GM06990 (cell line): ENCODE results near the gene XK.
"Not testable (repeated sequence)": the region's sequence is repeated elsewhere in the genome, so short reads cannot be mapped to it uniquely, and the experiment has no call there.

ENCODE experiments used
- DNase-seq: peaks from one replicate; pipeline ENCODE4 v3.0.0-alpha.2; 2011; ENCODE audit not compliant: insufficient read length; ENCODE audit errors: extremely low read depth
- H3K27me3 ChIP-seq: replicated peaks from 2 replicates; pipeline ENCODE4 v1.6.0; 2011; ENCODE audit warnings: low read length; ENCODE audit not compliant: control insufficient read depth, insufficient read depth
- H3K36me3 ChIP-seq: 2 replicates; pipeline ENCODE4 v1.5.1; 2011; ENCODE audit warnings: low read length; ENCODE audit not compliant: control insufficient read depth, insufficient read depth
- H3K4me3 ChIP-seq: replicated peaks from 2 replicates; pipeline ENCODE4 v1.5.1; 2011; ENCODE audit warnings: low read depth, mild to moderate bottlenecking, control low read depth, low read length
- TF ChIP-seq, protein P1 (sequence below): IDR thresholded peaks from 2 replicates; pipeline ENCODE4 v1.5.1; 2011; ENCODE audit warnings: low read length, control low read depth, mild to moderate bottlenecking, inconsistent platforms; ENCODE audit not compliant: insufficient read depth, poor library complexity, severe bottlenecking

Gene XK

DNA sequence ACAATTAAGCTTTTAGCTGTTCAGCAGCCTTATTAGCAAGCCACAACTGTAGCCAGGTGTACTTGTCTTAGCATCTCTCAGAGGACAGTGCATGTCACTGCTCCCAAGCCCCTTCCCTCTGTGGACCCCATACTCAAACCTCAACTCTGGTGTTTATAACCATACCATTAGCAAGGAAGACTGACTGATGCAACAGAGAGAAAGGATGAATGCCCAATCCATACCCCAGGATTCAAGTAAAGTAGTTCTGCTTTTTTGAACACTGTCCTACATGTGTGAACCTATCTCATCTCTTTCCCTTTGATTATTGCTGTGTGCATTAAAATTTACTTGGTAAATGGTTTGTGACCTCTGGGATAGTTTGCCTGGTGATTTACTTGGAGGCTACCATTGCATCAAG lies 71.5 kb downstream of the XK start:
- H3K36me3 ChIP-seq: no peaks in the 10 kb centered on the region
- no peak for DNase-seq
- H3K27me3 ChIP-seq: no peaks in the 10 kb centered on the region
- TF ChIP-seq, protein P1, sequence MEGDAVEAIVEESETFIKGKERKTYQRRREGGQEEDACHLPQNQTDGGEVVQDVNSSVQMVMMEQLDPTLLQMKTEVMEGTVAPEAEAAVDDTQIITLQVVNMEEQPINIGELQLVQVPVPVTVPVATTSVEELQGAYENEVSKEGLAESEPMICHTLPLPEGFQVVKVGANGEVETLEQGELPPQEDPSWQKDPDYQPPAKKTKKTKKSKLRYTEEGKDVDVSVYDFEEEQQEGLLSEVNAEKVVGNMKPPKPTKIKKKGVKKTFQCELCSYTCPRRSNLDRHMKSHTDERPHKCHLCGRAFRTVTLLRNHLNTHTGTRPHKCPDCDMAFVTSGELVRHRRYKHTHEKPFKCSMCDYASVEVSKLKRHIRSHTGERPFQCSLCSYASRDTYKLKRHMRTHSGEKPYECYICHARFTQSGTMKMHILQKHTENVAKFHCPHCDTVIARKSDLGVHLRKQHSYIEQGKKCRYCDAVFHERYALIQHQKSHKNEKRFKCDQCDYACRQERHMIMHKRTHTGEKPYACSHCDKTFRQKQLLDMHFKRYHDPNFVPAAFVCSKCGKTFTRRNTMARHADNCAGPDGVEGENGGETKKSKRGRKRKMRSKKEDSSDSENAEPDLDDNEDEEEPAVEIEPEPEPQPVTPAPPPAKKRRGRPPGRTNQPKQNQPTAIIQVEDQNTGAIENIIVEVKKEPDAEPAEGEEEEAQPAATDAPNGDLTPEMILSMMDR: no peak
- H3K4me3 ChIP-seq: no peak overlapping the region

DNA sequence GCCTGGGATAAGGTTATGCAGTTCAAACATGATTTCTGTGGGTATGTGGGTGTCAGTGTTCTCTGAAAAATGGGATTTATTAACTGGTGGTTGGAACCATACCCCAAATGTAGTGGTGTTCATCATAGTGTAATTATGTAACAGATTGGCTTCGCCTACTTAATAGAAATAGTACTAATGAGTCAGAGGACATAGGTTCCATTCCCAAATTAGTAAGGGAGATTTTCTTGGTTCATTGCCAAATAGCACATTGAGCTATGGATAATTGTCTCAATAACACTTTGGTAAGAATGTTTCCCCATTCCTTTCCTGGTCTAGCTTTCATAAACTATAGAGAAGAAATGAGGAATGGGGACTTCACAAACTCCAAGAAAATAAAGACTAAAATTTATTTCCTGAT lies 73.8 kb downstream of the XK start:
- Histone ChIP-seq H3K36me3 (no peaks in the 10 kb centered on the region), H3K27me3 (no peaks in the 10 kb centered on the region), H3K4me3 (no peak overlapping the region)
- TF ChIP-seq, protein P1: no peak
- DNase-seq: no peak

DNA sequence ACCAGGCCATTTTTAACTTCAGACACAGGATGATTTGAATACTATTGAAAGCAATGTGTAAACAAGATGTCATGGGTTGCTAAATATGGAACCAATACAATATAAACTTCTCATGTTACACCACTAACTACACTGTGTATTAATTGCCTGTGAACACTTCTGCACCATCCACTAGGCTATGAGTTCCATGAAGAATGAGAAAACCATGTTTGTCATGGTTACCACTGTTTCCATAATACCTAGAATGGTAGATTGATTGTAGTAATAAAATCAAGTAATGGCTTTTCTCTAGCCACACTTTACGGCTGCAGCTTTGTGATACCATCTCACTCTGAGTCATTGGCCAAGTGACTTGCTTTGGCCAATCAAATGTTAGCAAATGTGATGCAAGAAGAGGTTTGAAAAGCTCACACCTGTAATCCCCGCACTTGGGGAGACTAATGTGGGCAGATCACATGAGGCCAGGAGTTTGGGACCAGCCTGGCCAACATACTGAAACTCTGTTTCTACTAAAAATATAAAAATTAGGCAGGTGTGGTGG lies 74.4 kb downstream of the XK start:
- Histone ChIP-seq H3K27me3 (no peaks in the 10 kb centered on the region), H3K36me3 (no peaks in the 10 kb centered on the region), H3K4me3 (no peak overlapping the region)
- TF ChIP-seq, protein P1: no peak
- no peak for DNase-seq

DNA sequence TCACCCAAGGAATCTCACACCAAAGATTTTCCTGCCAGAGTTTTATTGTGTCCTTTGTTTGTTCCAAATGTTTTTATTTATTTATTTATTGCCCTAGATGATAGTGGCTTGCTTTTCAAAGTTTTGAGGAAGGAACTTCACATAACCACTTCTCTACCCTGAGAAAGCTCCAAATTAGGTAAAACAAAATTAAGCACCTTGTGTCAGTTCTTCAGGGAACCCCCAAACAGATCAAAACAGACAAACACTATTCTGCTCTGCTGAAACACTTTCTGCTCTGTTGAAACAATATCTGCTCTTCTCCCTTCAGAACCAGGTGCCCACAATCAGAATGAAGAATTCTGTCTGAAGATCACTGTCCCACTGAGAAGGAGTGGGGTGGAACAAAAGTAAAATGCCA lies 77.8 kb downstream of the XK start:
- Histone ChIP-seq H3K36me3 (no peaks in the 10 kb centered on the region), H3K4me3 (no peak overlapping the region), H3K27me3 (no peaks in the 10 kb centered on the region)
- TF ChIP-seq, protein P1: no peak
- no peak for DNase-seq

DNA sequence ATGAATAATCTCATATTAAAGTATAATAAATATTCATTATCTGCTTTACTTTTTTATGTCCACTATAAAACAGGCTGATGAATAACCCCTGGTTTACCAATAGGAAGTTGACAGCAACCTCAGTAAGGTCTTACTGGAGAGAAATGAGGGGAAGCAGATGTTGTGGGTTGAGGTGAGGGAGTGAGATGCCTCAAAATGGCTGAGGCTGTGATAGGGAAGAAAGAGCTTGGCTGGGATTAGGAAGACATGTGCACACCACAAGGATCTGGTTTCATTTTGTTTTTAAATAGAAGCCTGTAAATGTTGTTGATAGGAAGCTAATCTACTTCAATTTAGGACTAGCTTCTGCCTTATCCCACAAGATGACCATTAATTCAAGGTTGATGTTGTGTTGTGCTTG lies 79.9 kb downstream of the XK start:
- TF ChIP-seq, protein P1: no peak
- Histone ChIP-seq H3K36me3 (no peaks in the 10 kb centered on the region), H3K27me3 (no peaks in the 10 kb centered on the region), H3K4me3 (no peak overlapping the region)
- no peak for DNase-seq

DNA sequence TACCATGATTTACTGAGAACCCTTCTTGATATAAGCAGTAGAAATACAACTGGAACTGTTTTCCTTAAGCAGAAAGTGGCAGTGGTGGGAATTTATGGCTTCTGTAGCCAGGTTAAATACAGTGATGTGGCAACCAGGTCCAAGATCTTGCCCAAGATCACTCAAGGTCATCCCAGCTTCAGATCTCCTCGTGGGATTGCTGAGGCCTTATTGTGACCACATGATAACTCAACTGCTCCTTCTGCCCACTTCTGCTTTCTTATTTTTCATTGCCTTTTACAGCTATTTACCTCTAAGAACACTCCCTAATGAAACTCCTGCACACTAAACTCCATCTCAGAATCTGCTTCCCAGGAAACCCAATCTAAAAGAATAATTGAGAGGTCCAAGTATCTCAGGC lies 81.8 kb downstream of the XK start:
- no peaks in the 10 kb centered on the region for H3K27me3 ChIP-seq
- TF ChIP-seq, protein P1: no peak
- DNase-seq: no peak
- no peaks in the 10 kb centered on the region for H3K36me3 ChIP-seq
- H3K4me3 ChIP-seq: no peak overlapping the region

DNA sequence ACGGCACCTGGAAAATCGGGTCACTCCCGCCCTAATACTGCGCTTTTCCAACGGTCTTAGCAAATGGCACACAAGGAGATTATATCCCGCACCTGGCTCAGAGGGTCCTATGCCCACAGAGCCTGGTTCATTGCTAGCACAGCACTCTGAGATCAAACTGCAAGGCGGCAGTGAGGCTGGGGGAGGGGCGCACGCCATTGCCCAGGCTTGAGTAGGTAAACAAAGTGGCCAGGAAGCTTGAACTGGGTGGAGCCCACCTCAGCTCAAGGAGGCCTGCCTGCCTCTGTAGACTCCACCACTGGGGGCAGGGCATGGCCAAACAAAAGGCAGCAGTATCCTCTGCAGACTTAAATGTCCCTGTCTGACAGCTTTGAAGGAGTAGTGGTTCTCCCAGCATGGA lies 83.3 kb downstream of the XK start:
- H3K36me3 ChIP-seq, DNase-seq, H3K27me3 ChIP-seq, H3K4me3 ChIP-seq: not testable (repeated sequence)
